Measurements from ENCODE around the gene USP27X.

DNA sequence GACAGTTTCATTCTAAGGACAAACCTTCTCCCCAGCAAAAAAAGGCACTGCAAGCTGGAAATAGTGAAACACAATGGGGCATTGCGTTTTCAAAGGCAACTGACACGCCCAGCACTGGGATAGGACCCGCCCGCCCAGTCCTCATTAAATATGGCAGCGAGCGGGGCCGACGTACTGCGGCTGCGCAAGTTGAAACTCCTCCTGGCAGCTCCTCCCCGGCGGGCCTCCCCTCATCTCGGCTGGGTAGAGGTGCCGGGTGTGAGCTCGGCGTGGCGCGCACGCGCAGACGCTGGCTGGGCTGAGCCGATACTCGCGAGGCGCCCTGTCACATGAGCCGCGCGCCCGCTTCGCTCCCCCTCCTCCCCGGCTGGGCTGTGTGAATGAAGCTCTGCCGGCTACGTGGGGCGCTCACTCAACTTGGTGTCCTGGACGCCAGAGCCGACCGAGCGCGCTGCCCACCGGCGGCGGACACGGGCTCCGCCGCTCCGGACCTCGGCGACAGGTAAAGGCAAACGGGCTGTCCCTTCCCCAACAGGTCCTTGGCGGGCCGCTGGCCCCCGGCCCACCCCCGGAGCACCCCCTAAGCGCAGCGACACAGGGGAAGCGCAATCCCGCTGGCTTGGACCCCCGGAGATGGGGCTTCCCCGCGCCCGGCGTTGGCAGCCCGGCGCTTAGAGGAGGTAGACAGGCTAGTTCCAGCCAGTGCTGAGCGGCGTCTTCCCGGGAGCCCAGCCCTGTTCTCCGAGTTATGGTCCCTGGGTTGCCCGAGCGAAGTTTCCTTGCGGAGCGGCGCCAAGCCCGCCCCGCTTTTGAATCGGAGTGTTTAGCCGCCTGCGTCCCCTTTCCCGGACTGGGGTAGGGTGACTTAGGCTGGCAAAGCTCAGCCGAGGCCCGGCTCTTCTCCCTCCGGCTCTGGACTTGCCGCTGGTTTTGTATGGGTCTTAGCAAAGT is 43.3 kb downstream of the USP27X start, which contains the start of gene CLCN5:
- no peak for TF ChIP-seq CTCF (IDR thresholded peaks at IDR 0.05; ENCODE audit: control extremely low read depth in 1 of 3, insufficient read depth in 1 of 3, low read depth in 1 of 3, low read length in 3 of 3)
- TF ChIP-seq TAF1 (IDR thresholded peaks at IDR 0.05; ENCODE audit: low read depth, low read length) = peak; percentile 25; the same call in 1 of the 2 replicates
- TF ChIP-seq SIX5 (IDR thresholded peaks at IDR 0.05; ENCODE audit: low read depth, low read length) = no peak
- TF ChIP-seq EZH2 (IDR thresholded peaks at IDR 0.05; ENCODE audit: low read depth, low read length, severe bottlenecking) = no peak
- no peak for TF ChIP-seq MAFK (IDR thresholded peaks at IDR 0.05; ENCODE audit: low read depth, low read length)
- no peak for TF ChIP-seq GABPA (IDR thresholded peaks at IDR 0.05; ENCODE audit: borderline replicate concordance, insufficient read depth, low read length)
- no peak for TF ChIP-seq CREB1 (IDR thresholded peaks at IDR 0.05)
- 0 out of 2 replicates have a peak, but pooled peaks have one; percentile 27 for TF ChIP-seq PHF8 (conservative IDR thresholded peaks at IDR 0.05; ENCODE audit: low read depth, low read length)
- no peak for TF ChIP-seq POLR2A (IDR thresholded peaks at IDR 0.05; ENCODE audit: control extremely low read depth in 1 of 2, low read depth in 2 of 2, low read length in 2 of 2)
- TF ChIP-seq RNF2 (IDR thresholded peaks at IDR 0.05; ENCODE audit: borderline replicate concordance, low read depth, low read length, missing control alignments, poor library complexity, severe bottlenecking) = no peak
- TF ChIP-seq NRF1 (IDR thresholded peaks at IDR 0.05; ENCODE audit: low read depth, low read length) = peak; percentile 58
- TF ChIP-seq POLR2AphosphoS5 (IDR thresholded peaks at IDR 0.05; ENCODE audit: low read depth, low read length) = no peak
- no peak for TF ChIP-seq KDM1A (IDR thresholded peaks at IDR 0.05; ENCODE audit: borderline replicate concordance, low read length)
- no peak for TF ChIP-seq TEAD4 (IDR thresholded peaks at IDR 0.05; ENCODE audit: low read depth, low read length)
